Mammary epithelial cell (primary cell): ENCODE results near the gene FOXK1.

Source experiments
- EZH2 ChIP-seq: IDR thresholded peaks from 2 replicates; pipeline ENCODE4 v1.6.1; 2012; ENCODE audit warnings: low read length, inconsistent platforms, borderline replicate concordance
- TF ChIP-seq, protein P1 (sequence below), 2 donors: IDR thresholded peaks in 1 of 2; conservative IDR thresholded peaks in 1 of 2; 2 replicates each; pipeline ENCODE4 v1.5.1; 2011 to 2012; ENCODE audit warnings: inconsistent platforms in 2 of 2, low read length in 2 of 2, mild to moderate bottlenecking in 2 of 2, control low read depth in 1 of 2, low read depth in 1 of 2; ENCODE audit not compliant: insufficient read depth in 1 of 2; ENCODE audit errors: extremely low read depth in 1 of 2

DNA sequence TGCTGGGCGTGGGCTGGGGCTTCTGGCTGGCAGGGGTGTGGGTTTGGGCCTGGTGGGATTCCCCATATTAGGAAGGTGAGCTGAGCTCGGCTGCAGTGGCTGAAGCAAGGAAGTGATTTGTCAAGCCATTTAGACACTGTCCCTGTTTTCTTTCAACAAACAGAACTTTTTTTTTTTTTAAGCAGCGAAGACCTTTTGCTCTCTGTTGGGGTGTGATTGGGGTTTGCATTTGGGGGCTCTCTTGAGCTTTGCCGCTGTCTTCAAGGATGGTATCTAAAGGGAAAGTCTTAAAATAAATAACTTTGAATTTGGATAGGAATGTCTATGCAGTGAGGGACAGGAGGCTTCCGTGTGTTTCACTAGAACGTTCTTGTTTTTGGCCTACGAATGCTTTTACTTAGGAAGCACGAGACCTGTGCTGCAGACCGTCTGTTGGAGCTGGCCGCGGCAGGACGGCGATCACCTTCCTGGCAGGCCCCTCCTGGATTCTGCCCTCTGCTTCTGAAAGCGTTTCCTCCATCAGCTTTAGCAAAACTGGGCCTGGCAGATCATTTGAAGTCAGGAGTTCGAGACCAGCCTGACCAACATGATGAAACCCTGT lies 43.9 kb downstream of the FOXK1 start:
- TF ChIP-seq EZH2, result no peak
- TF ChIP-seq, protein P1, sequence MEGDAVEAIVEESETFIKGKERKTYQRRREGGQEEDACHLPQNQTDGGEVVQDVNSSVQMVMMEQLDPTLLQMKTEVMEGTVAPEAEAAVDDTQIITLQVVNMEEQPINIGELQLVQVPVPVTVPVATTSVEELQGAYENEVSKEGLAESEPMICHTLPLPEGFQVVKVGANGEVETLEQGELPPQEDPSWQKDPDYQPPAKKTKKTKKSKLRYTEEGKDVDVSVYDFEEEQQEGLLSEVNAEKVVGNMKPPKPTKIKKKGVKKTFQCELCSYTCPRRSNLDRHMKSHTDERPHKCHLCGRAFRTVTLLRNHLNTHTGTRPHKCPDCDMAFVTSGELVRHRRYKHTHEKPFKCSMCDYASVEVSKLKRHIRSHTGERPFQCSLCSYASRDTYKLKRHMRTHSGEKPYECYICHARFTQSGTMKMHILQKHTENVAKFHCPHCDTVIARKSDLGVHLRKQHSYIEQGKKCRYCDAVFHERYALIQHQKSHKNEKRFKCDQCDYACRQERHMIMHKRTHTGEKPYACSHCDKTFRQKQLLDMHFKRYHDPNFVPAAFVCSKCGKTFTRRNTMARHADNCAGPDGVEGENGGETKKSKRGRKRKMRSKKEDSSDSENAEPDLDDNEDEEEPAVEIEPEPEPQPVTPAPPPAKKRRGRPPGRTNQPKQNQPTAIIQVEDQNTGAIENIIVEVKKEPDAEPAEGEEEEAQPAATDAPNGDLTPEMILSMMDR (conservative IDR thresholded peaks at IDR 0.05 in 1 of 2, IDR thresholded peaks at IDR 0.05 in 1 of 2; ENCODE audit: extremely low read depth in 1 of 2, insufficient read depth in 1 of 2, low read depth in 1 of 2, low read length in 2 of 2), result no peak
